ENCODE measurements around the gene DYSF. TPM values are rescaled to one million over a fixed set of nuclear protein-coding genes. Genes with fewer than 3 reads are reported as not detected.

Gene DYSF
- total RNA-seq, 1 donor from 2014 or later, result 112 TPM

DNA sequence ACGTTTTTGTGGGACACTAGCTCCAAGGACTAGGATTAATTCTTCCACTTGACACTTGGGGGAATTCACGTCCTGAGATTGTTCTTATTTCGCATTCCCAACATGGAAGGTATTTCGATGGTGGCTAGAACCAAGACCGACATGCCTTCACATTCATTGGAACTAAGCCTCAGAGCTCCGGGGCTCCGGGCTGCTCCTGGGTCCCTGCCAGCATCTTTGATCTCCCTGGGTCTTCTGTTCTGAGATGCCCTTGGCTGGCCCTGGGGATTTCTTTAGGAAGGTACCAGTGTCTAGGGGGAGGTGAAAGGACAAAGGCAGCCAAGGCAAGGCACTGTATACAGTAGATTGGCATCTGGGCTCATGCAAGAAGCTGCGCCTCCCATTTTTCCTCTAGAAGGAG lies 76.8 kb downstream of the DYSF start:
- DNase-seq (ENCODE audit: low spot score), result no peak
- Mint-ChIP-seq H3K4me1 (ENCODE audit: low read depth) (peaks cover 4% of the 10 kb centered on the region), H3K27me3 (ENCODE audit: low read depth) (no peaks in the 10 kb centered on the region), H3K36me3 (ENCODE audit: low read depth) (peaks cover 23% of the 10 kb centered on the region), H3K9me3 (ENCODE audit: low read depth) (no peaks in the 10 kb centered on the region), H3K27ac (ENCODE audit: unreplicated experiment) (no peak overlapping the region), H3K4me3 (ENCODE audit: unreplicated experiment) (no peak overlapping the region)
- TF ChIP-seq, protein P1, sequence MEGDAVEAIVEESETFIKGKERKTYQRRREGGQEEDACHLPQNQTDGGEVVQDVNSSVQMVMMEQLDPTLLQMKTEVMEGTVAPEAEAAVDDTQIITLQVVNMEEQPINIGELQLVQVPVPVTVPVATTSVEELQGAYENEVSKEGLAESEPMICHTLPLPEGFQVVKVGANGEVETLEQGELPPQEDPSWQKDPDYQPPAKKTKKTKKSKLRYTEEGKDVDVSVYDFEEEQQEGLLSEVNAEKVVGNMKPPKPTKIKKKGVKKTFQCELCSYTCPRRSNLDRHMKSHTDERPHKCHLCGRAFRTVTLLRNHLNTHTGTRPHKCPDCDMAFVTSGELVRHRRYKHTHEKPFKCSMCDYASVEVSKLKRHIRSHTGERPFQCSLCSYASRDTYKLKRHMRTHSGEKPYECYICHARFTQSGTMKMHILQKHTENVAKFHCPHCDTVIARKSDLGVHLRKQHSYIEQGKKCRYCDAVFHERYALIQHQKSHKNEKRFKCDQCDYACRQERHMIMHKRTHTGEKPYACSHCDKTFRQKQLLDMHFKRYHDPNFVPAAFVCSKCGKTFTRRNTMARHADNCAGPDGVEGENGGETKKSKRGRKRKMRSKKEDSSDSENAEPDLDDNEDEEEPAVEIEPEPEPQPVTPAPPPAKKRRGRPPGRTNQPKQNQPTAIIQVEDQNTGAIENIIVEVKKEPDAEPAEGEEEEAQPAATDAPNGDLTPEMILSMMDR (IDR thresholded peaks at IDR 0.05), result no peak

GRCh38 chr2:71530641-71531332 lies 77.4 kb downstream of the DYSF start:
- TF ChIP-seq, protein P1 (IDR thresholded peaks at IDR 0.05), result peak; percentile 89
- H3K4me1 Mint-ChIP-seq (ENCODE audit: low read depth), result peaks cover 4% of the 10 kb centered on the region
- H3K4me3 Mint-ChIP-seq (ENCODE audit: unreplicated experiment), result no peak overlapping the region
- no peak for DNase-seq (ENCODE audit: low spot score)
- no peak overlapping the region for H3K27ac Mint-ChIP-seq (ENCODE audit: unreplicated experiment)
- H3K36me3 Mint-ChIP-seq (ENCODE audit: low read depth), result peaks cover 25% of the 10 kb centered on the region
- no peaks in the 10 kb centered on the region for H3K9me3 Mint-ChIP-seq (ENCODE audit: low read depth)
- H3K27me3 Mint-ChIP-seq (ENCODE audit: low read depth), result no peaks in the 10 kb centered on the region

GRCh38 chr2:71531522-71532047 lies 78.2 kb downstream of the DYSF start:
- Mint-ChIP-seq H3K27ac (ENCODE audit: unreplicated experiment) (no peak overlapping the region), H3K9me3 (ENCODE audit: low read depth) (no peaks in the 10 kb centered on the region), H3K36me3 (ENCODE audit: low read depth) (peaks cover 29% of the 10 kb centered on the region), H3K4me1 (ENCODE audit: low read depth) (peaks cover 4% of the 10 kb centered on the region), H3K27me3 (ENCODE audit: low read depth) (no peaks in the 10 kb centered on the region), H3K4me3 (ENCODE audit: unreplicated experiment) (no peak overlapping the region)
- TF ChIP-seq, protein P1 (IDR thresholded peaks at IDR 0.05), result no peak
- DNase-seq (ENCODE audit: low spot score), result no peak

GRCh38 chr2:71532327-71532726 lies 79.0 kb downstream of the DYSF start:
- Mint-ChIP-seq H3K9me3 (ENCODE audit: low read depth) (no peaks in the 10 kb centered on the region), H3K36me3 (ENCODE audit: low read depth) (peaks cover 32% of the 10 kb centered on the region), H3K4me1 (ENCODE audit: low read depth) (peaks cover 4% of the 10 kb centered on the region), H3K4me3 (ENCODE audit: unreplicated experiment) (no peak overlapping the region), H3K27ac (ENCODE audit: unreplicated experiment) (peak overlapping the region; percentile 25), H3K27me3 (ENCODE audit: low read depth) (no peaks in the 10 kb centered on the region)
- DNase-seq (ENCODE audit: low spot score), result no peak
- TF ChIP-seq, protein P1 (IDR thresholded peaks at IDR 0.05), result no peak

DNA sequence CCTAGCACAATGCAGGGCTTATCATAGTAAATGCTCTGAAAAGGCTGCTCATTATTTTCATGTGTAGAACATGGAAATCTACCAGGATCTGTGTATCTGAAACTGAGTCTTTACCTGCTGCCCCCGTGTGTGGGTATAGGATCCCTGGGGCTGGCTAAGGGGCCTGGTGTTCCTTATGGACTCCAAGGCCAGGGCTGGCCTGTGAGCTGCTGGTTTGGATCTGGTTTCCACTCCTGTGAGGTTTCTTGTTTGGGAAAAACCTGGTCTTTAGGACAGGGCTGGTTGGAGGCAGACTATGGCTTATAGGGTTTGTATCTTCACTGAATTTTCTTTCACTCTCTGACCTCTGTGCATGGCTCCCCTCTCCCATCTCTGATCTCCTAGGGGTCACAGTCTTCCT lies 80.8 kb downstream of the DYSF start:
- peaks cover 4% of the 10 kb centered on the region for H3K4me1 Mint-ChIP-seq (ENCODE audit: low read depth)
- H3K9me3 Mint-ChIP-seq (ENCODE audit: low read depth), result no peaks in the 10 kb centered on the region
- H3K4me3 Mint-ChIP-seq (ENCODE audit: unreplicated experiment), result no peak overlapping the region
- peaks cover 25% of the 10 kb centered on the region for H3K36me3 Mint-ChIP-seq (ENCODE audit: low read depth)
- TF ChIP-seq, protein P1 (IDR thresholded peaks at IDR 0.05), result no peak
- H3K27me3 Mint-ChIP-seq (ENCODE audit: low read depth), result no peaks in the 10 kb centered on the region
- peak; percentile 26 for DNase-seq (ENCODE audit: low spot score)
- no peak overlapping the region for H3K27ac Mint-ChIP-seq (ENCODE audit: unreplicated experiment)
